ENCODE measurements around the gene KCNG2. TPM values are rescaled to one million over a fixed set of nuclear protein-coding genes. Genes with fewer than 3 reads are reported as not detected.

KCNG2 gene
- total and polyA plus RNA-seq, 10 of the 15 experiments (the other 5 are each of a cell fraction or from before 2014, with no cell fraction given), result 0.20 to 0.23 TPM; not detected in 8

DNA sequence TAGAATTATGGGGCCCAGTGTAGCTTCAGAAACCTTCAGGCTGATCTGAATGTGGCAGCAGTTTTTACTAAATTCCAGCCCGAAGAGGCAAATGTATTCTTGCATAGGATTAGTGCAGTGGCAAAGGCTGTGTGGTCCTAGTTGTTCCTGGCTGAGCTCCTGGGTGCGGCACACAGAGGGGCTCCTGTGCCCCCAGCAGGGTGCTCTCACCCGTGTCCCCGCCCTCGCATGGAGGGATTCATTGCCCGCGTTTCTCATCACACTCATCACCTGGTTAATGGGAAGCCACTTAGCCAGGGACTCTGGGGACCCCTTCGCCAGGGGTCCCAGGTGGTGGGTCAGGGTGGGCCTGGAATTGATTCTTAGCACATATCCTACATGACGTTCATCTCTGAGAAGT is 3.9 kb downstream of the KCNG2 start:
- CTCF ChIA-PET, result no interaction called here
- H3K4me3 ChIP-seq, result no peak overlapping the region
- H3K79me2 ChIP-seq (ENCODE audit: control insufficient read depth, insufficient read depth, low read length), result no peaks in the 10 kb centered on the region
- no peak overlapping the region for H3K9ac ChIP-seq (ENCODE audit: control insufficient read depth, insufficient read depth, low read length)
- no peak overlapping the region for H3K4me2 ChIP-seq (ENCODE audit: control insufficient read depth, insufficient read depth)
- ATAC-seq (no peak), FAIRE-seq (no peak), DNase-seq (ENCODE audit: low read depth, low spot score) (no peak)
- intact Hi-C loops (cut with micrococcal nuclease; ENCODE audit: unreplicated experiment) (no loop called here), in situ Hi-C loops (cut with MboI) (no loop called here)
- no peaks in the 10 kb centered on the region for H3K36me3 ChIP-seq (ENCODE audit: control insufficient read depth in 2 of 2, insufficient read depth in 2 of 2, low read length in 1 of 2)
- BruUV-seq (replicated peaks), result no TSS peak
- no peak overlapping the region for H3K27ac ChIP-seq (ENCODE audit: control insufficient read depth, insufficient read depth)
- POLR2A ChIA-PET, result no interaction called here
- SMC1A ChIA-PET (ENCODE audit: uncharacterized antibody, unreplicated experiment), result no interaction called here
- RAD21 ChIA-PET (ENCODE audit: unreplicated experiment), result no interaction called here
- TF ChIP-seq TCF3 (IDR thresholded peaks at IDR 0.05; ENCODE audit: borderline replicate concordance, insufficient read depth, low read depth, low read length) (no peak), ZZZ3 (IDR thresholded peaks at IDR 0.05; ENCODE audit: control insufficient read depth, insufficient read length, low read depth) (no peak), EED (IDR thresholded peaks at IDR 0.05; ENCODE audit: low read depth) (no peak), NR2F1 (conservative IDR thresholded peaks at IDR 0.05) (no peak), CEBPB (IDR thresholded peaks at IDR 0.05; ENCODE audit: borderline replicate concordance in 1 of 2, low read depth in 2 of 2, low read length in 2 of 2) (no peak)
- TF ChIP-seq, protein P1, sequence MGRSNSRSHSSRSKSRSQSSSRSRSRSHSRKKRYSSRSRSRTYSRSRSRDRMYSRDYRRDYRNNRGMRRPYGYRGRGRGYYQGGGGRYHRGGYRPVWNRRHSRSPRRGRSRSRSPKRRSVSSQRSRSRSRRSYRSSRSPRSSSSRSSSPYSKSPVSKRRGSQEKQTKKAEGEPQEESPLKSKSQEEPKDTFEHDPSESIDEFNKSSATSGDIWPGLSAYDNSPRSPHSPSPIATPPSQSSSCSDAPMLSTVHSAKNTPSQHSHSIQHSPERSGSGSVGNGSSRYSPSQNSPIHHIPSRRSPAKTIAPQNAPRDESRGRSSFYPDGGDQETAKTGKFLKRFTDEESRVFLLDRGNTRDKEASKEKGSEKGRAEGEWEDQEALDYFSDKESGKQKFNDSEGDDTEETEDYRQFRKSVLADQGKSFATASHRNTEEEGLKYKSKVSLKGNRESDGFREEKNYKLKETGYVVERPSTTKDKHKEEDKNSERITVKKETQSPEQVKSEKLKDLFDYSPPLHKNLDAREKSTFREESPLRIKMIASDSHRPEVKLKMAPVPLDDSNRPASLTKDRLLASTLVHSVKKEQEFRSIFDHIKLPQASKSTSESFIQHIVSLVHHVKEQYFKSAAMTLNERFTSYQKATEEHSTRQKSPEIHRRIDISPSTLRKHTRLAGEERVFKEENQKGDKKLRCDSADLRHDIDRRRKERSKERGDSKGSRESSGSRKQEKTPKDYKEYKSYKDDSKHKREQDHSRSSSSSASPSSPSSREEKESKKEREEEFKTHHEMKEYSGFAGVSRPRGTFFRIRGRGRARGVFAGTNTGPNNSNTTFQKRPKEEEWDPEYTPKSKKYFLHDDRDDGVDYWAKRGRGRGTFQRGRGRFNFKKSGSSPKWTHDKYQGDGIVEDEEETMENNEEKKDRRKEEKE (IDR thresholded peaks at IDR 0.05), result no peak
- no peaks in the 10 kb centered on the region for H3K9me3 ChIP-seq (replicated peaks; ENCODE audit: control insufficient read depth, insufficient read depth, low read length)
- H3K4me1 ChIP-seq (ENCODE audit: control insufficient read depth, insufficient read depth, low read length), result no peaks in the 10 kb centered on the region
- H3K27me3 ChIP-seq (replicated peaks in 1 of 2; ENCODE audit: control insufficient read depth in 2 of 2, insufficient read depth in 2 of 2, low read length in 1 of 2), result peaks cover 0 to 2% of the 10 kb centered on the region in 2 experiments; a peak in 2 of 4 replicates
- WGBS (ENCODE audit: insufficient coverage, insufficient replicate concordance, low lambda C conversion rate, missing lambda C conversion rate), result 65% methylated on average over 9 of the region's 9 CpGs
- no peak overlapping the region for H2AFZ ChIP-seq (ENCODE audit: control insufficient read depth, low read depth, low read length)
- no peaks in the 10 kb centered on the region for H4K20me1 ChIP-seq (ENCODE audit: control insufficient read depth, insufficient read depth)

Data from GM12878 (cell line).